Epidermal melanocyte (primary cell): ENCODE measurements around the gene PTPRE.

Experiments used
- DNase-seq: peaks from one replicate; pipeline ENCODE4 v3.0.0; 2011; ENCODE audit warnings: low spot score; ENCODE audit not compliant: insufficient read length

Gene PTPRE

GRCh38 chr10:127907411-127908105 is 655 bp downstream of the PTPRE start:
- no peak for DNase-seq

GRCh38 chr10:127908106-127908958 is 1.4 kb downstream of the PTPRE start:
- DNase-seq = no peak

GRCh38 chr10:127908959-127909267 is 2.0 kb downstream of the PTPRE start:
- DNase-seq = no peak

GRCh38 chr10:127909716-127910463 is 3.0 kb downstream of the PTPRE start:
- no peak for DNase-seq

- DNase-seq = no peak
These were observed 3.5 kb downstream of the PTPRE start for GRCh38 chr10:127910464-127910770.

GRCh38 chr10:127911218-127911866 is 4.4 kb downstream of the PTPRE start:
- DNase-seq = no peak

- DNase-seq = no peak
These were observed 5.0 kb downstream of the PTPRE start for GRCh38 chr10:127911867-127912257.

GRCh38 chr10:127912607-127913367 is 5.9 kb downstream of the PTPRE start:
- no peak for DNase-seq

- DNase-seq = no peak
These were observed 6.5 kb downstream of the PTPRE start for GRCh38 chr10:127913368-127913759.

- DNase-seq = no peak
These were observed 8.4 kb downstream of the PTPRE start for GRCh38 chr10:127915324-127915723.

GRCh38 chr10:127916826-127917225 is 9.9 kb downstream of the PTPRE start:
- no peak for DNase-seq

- no peak for DNase-seq
These were observed 11.7 kb downstream of the PTPRE start for GRCh38 chr10:127918572-127918971.

GRCh38 chr10:127919418-127920271 is 12.7 kb downstream of the PTPRE start:
- DNase-seq = no peak

GRCh38 chr10:127920306-127921074 is 13.6 kb downstream of the PTPRE start:
- no peak for DNase-seq

- no peak for DNase-seq
These were observed 14.3 kb downstream of the PTPRE start for GRCh38 chr10:127921075-127921752.

GRCh38 chr10:127921753-127922145 is 14.8 kb downstream of the PTPRE start:
- DNase-seq = no peak

GRCh38 chr10:127922206-127922605 is 15.3 kb downstream of the PTPRE start:
- no peak for DNase-seq

- DNase-seq = no peak
These were observed 15.9 kb downstream of the PTPRE start for GRCh38 chr10:127922675-127923366.
